NK-92 (cell line): Measurements from ENCODE around the gene RASGRP2.
A peak's percentile ranks its signal among the peaks of the same experiment; 100 is the strongest.

Experiments
- DNase-seq: peaks from one replicate; lab custom pipeline; 2025; ENCODE audit not compliant: unreplicated experiment; lab: John Stamatoyannopoulos, UW

RASGRP2 gene

DNA sequence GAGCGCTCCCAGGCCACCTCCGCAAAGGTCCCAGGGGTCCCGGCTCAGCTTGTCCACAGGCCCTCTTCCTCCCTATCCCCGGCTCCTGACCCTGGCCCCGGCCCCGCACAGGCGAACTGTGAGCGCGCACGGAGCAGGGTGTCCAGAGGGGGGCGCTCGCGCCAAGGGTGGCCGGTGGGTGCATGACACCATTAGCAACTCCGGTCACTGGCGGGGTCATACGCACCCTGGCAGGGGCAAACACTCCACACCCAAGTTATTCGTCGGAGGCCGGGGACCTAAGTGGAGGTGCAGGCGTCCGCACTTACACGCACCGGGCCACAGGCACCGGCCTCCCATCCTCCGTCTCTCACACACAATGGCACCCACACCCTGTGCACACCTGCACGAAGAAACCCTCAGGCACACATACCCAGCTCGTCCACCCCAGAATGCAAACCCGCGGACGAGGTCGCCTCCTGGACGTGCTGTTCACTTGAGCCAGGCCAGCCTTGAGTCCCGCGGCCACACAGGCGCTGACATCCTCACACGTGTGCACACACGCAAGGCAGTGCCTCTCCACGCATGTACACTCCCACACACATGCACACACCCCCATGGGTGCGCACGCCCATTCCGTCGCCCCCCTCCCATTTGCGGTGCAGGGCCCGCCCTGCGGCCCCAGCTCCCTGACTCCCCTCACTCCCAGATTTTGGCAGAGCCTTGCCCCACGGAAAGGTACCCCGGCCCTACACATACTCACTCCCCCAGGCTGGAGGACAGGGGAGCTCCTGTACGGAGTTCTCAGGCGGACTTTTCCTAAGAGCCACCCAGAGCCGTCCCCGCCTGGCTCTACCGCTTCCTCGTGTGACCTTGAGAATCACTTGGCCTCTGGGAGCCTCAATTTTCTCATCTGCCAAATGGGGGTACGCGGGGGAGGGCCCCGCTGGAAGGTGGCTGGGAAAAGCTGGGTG is at the start of gene RASGRP2:
RASGRP2 (minus strand) TSS at position 552 of the 953 bp plus-strand sequence. CDS start 1,276 bp downstream, outside the sequence.
- DNase-seq: no peak

DNA sequence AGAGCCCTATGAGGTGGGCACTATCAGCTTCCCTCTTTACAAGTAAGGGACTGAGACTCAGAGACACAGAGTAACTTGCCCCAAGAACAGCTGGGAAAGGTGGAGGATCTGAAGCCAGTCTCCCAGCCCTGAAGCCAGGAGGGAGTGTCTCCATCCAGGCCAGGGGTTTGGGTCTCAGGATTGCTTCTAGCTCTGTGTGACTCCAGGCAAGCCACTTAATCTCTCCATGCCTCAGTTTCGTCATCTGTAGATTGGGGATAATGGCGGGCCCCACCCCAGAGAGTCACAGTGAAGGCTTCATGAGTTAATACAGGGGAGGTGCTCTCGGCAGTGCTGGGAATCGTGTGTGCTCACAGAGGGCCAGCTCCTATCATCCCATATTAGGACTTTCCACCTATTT is 48.5 kb upstream of the RASGRP2 start:
- no peak for DNase-seq

DNA sequence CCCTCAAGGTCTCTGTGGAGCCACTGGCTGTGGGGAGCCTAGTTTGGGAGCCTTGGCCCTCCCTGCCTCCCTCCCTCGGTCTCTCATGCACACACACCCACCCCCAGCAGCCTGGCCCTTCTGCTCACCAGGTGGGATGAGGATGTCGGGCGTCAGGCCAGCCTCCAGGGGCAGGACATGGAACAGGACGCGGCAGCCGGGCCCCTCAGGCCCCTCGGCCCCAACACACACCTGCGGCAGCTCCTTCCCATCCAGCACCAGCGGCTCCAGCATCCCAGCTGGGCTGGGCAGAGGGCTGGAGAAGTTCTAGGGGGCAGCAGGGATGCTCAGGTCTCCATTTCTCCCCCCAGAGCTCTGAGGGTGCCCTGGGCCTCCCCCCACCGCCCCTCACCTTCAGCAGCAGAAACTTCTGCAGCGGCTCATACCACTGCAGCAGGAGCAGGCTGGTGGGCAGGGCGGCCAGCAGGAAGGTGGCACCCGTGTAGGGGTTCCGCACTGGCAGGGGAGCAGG is 47.9 kb upstream of the RASGRP2 start:
- no peak for DNase-seq

DNA sequence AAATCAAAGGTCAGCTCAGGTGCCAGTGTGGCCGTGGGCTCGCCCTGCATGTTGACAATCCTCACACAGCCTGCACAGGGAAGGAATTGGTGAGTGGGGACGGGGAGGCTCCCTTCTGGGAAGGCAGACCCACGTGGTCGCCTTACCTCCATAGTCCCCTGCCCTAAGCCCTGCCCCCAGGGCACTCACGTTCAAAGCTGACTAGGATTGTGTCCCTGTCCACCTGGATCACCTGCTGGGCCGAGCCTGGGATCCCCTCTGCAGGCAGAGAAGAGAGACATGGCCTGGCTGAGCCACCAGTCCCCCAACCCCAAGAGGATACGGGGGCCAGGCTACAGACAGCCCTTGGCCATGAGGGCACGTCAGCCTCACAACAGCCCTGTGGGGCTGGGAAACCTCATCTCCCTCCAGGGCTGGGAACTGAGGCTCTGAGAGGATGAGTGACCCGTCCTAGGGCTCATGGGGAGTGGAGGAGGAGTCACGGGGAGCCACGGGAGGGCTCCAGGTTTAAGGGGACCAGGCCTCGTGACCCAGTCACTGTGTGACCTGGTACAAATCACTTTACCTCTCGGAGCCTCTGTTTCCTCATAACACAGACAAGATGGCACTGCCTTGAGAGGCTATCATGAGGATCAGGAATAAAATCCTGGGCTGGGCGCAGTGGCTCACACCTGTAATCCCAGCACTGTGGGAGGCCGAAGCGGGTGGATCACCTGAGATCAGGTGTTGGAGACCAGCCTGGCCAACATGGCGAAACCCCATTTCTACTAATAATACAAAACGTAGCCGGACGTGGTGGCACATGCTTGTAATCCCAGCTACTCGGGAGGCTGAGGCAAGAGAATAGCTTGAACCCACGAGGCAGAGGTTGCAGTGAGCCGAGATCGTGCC is 46.5 kb upstream of the RASGRP2 start:
- DNase-seq: no peak

DNA sequence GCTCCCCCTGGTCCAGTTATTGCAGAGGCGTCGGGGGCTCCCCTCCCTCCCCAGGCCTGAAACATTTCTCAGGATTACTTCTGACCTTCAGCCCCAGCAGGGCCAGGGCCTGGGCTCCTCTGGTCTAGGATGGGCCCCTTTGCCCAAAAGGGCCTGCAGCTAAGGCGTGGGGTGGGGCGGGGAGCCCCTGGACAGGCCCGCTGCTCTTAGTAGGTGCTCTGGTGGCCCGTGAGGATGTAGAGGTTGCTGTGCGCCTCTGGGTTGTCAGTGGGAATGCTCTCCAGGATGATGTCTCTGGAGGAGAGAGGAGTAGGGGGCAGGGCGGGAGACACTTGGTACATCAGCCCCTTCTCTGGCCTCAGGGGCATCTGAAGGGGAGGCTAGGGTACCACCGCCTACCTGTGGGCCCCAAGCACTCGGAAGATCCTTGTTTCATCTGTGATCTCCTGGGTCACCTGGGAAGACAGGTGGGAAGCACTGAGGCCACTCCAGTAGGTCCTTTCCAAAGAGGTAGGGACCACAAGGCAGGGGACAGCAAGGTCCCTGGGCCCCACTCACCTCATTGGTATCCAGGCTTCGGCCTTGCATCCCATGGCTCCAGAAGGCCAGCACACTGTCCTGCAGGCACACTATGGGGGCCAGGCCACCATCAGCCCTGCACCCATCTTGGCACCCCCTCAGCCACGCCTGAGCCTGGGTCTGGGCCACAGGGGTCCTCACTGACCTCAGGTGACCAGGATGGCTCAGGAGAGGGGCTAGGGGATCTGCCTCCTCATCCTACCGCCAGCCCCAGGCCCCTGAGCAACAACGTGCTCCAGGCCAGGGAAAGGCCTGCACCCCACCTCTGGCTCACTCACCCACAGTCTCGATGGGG is 45.6 kb upstream of the RASGRP2 start:
- no peak for DNase-seq

DNA sequence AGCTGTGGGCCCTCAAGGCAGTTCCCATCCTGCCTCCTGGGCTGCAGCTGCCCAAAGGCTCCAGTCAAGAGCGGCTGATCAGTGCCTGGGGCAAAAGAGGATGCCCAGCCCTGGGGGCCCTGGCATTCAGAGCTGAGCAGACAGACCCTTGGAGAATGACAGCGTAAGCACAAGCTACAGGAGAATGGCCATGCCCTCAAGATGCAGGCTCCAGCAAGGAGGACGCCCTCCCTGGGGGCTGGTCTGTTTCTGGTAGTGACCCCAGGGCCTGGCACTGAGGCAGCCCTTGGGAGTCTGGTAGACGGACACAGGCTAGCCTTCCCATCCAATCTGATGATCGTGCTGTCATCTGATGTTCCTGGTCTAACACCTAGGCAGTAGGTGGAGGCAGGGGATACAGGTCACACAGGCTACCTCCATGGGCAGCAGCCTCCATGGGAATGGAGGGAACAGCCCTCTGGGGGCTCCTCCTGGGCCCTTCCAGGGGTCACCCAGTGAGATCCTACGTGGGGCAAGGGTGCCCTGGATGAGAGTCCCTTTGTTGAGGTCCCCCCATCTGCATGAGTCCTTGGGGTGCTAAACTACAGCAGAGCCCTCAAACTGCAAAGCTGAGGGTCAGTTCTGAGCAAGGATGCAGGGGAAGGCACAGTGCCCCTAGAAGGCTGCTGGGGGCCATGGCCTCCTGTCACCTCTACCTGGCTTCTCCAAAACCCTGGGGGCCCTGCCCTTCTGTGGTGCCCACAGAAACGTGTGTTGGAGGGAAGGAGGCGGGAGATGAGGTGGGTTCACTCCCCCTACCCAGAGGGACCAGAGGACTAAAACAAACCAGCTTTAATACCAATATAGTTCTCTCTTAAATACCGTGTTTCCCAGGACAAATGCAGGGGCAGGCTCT is 44.6 kb upstream of the RASGRP2 start:
- no peak for DNase-seq

DNA sequence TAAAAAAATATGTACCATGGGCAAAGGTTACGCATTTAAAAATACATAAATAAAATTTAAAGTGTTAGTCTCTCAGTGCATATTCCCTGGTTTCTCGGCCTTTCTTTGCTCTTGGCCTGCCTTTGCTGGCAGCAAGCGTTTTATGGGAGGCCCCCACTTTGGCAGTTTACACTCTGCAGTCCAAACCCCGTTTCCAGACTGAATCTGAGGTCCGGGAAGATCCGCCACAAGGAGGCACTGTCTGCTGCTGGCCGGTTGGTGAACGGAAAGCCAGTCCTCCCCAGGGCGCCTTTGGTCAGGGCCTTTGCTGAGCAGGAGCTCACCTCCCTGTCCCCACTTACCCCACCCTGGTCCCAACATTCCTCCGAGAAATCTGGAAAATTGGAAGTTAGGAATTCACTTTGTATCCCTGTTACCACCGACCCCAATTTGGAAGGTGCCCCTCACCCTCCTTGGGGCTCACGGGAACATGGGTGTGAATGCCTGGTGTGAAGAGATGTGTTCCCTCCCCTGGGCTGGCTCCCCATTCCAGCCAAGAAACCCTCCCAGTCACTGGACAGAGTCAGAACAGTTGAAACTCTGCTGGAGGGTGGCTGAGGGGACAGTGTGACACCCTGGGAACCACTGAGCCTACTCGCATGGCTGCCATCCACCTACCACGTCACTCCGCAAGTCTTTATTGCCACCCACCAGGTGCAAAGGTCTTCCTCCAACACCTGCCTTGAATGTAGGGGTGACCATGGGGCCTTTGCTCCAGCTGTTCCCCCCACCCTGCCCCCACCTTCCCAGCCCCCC is 43.8 kb upstream of the RASGRP2 start:
- DNase-seq: no peak

DNA sequence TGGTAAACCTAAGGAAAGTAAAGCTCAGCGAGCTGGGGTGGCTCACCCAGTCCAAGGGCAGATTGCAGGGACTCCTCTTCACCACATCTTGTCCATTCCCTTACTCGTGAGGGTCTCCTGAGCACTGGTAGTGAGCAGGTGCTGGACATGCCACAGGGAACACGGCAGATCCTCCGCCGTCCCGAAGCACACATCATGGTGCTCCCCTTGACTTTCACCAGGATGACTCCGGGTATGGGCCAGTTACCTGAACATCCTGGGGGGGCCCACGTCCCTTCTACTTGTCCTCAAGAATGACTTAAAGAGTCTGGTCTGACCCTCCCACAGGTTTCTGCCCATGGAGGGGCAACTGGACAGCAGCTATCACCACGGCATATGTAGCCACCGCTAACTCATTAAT is 42.4 kb upstream of the RASGRP2 start:
- DNase-seq: no peak

DNA sequence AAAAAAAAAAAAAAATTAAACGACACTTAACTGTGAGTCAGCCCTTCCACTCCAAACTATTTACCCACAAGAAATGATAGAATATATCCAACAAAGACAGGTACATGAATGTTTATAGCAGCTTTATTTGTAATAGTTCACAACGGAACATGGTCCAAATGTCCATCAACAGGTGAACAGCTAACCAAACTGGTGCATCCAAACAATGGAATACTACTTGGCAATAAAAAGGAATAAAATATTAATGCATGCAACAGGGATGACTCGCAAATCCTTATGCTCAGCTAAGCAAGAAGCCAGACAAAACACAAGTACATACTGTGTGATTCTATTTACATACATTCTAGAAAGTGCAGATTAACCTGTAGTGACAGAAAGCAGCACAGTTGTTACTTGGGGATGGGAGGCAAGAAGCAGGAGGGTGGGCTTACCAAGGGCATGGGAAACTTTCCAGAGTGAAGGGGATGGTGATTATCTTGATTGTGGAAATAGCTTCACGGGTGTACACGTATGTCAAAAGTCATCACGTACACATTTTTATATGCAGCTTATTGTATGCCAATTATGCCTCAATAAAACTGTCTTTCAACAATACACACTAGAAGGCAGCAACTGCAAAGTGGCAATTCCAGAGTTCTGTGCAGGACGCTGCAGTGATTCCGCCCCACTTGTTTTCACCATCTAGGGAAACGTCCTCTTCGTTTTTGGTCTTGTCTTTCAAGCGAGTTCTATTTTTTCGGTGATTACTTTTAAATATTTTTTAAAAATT is 41.1 kb upstream of the RASGRP2 start:
- DNase-seq: no peak

DNA sequence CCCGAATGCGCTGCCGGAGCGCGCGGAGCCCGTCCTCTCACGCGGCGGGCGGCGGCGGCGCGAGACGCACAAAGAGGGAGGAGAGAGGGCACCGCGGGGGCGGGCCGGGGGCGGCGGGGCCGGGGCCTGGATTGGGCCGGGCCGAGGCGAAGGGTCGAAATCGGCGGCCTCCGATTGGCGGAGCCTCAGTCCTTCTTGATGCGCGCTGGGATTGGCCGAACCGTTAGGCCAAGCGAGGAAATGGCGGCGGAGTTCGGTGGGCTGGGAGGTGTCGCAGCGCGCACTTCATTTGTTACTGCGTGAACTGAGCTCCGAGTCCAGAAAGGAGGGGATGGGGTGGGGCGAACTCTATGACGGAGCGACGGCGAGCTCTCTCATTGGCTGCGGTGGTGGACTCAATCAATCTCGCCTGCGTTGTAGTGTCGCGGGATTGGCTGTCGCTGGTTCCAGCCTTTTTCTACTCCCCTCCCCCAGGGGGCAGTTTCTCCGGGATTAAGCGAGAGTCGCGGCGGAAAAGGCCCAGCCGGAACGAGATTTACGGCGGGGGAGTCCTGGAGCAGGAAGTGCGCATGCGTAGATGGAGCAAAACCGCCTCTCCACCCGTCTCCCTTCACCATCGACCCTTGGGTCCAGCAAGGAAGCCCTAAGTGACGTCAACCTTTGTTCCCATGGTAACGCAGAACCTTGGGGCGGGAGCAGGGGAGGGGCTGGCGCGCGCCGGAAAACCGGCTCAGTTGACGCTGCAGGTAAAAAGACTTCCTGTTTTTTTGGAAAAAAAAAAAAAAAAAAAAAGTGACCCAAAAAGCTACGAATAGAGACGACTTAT is 34.7 kb upstream of the RASGRP2 start, which contains the start of gene SF1:
SF1 (minus strand) TSS at position 70 of the 826 bp plus-strand sequence. CDS start 150 bp downstream, outside the sequence.
- peak; percentile 99 for DNase-seq

DNA sequence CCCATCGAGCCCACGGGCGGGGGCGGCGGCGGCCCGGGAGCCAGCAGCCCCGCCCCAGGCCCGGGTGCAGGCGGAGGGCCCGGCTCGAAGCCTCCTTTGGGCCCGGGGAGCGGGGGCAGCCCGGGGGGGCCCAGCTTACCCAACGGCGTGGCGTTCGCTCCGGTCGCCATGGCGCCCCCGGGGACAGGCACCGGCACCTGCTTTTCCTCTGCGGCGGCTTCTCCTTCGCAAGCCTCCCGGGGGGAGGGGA is 34.2 kb upstream of the RASGRP2 start:
- DNase-seq: no peak

DNA sequence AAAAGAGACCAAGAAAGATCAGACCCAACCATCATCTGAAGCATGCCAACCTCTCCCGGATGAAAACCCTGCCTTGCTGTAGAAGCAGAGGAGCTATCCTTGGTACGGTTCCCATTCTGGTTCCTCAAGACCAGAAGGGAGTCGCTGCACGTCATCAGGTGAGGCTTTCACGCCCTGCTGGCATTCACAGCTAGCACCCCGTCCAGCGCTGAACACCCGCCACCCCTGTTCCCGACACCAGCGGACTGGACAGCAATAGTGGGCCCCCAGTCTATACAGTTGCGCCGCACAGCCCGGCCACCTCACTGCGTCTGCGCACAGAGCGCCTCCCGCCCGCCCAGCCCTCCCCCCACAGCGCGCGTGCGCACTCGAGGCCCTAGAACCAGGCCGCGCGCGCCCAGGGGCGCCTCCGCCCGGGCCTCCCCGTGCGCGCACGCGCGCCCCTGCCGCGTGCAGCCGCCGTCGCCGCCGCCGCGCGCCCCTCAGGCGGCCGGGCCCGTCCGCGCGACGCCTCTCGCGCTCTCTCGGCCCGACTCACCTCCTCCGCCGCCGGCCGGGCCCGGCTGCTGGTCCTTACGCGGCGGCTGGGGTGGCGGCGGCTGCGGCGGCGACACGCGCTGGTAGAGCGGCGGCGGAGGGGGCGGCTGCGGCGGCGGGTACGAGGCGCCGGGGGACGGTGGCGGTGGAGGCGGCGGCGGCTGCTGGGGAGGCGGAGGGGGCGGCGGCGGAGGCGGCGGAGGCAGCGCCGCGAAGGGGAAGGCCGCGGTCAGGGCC is 33.7 kb upstream of the RASGRP2 start:
- no peak for DNase-seq

DNA sequence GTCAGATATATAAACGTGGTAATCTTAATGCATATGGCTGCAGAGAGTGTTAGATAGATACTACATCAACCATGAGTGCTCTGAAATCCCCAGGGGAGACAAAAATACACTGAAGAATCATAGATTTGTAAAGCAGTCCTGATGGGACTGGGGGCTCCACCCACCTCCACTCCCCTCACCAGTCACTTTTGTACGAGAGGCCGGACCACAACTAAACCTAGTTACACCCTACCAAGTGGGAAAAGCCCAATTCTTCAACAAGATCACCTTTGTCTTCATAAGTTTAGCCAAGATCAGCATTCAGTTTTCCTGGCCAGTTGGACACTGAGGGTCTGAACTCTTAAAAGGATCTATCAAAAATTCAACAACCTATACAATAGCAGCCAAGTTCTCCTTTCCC is 32.9 kb upstream of the RASGRP2 start:
- no peak for DNase-seq

DNA sequence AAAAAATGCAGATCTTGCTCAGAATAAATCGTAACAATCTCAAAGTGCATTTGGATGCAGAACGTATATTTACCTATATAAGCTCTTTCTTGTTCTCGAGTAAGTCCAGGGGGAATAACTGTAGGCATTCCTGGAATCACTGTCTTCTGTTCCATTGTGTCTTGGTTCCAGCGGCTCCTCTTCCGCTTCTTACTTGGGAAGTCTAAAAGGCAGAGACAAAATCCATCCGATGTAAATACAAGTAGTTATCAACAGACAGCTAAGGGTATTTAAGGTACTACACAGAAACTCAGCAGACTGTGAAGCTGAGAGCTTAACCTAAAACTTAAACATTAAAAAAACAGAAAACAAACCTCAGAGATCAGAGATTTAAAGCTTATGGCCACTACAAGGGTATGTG is 32.5 kb upstream of the RASGRP2 start:
- DNase-seq: no peak

DNA sequence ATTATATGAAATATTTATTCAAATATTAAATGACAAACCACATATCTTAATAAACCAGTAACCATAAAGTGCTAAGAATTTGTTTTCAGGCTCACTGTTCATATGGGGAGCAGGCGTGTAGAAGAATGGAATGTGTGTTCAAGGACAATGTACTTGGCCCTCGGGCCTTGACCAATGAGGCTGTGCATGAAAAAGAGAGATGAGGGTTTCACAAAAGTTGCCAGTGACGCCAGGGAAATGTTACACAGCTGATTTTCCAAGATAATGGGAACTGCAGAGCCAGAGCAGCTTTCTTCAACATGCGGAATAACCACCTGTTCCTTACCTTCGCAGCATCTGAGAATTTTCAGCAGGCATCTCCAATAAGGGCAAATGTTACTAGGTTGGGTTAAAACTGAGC is 30.2 kb upstream of the RASGRP2 start:
- no peak for DNase-seq

DNA sequence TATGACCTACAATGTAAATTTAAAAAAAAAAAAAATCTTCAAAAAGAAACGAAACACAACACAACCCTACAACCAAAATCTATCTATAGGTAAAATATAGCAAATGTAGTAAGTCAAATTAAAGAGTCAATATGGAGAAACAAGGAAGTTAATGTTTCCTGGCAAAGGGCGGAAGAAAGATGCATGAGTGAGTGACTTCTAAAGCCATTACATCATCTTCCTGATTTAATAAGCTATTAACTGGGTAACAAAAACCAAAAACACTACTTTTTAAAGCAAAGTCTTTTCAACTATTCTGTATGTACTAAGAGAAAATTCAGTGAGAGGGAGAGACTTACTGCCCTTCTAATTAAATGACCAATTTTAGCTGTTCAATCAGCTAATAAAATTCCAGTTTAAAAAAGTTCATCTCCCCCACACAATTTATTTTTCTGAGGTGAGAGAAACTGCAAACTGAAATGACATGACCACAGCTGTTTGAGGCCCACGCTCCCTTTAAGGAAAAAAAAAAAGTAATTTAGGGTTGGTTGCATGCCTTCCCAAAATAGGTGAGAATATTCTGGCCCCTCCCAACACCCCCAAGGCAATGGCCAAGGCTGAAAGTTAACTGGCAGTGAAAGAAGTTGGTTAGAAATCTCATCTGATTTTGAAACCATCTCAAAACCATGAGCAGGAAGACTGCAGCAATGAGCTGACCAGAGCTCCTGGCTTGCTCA is 28.5 kb upstream of the RASGRP2 start:
- DNase-seq: no peak
